ENCODE data around the gene ACAA2.

GRCh38 chr18:49843131-49843530, 29.8 kb upstream of the ACAA2 start:
- TF ChIP-seq CTCF (IDR thresholded peaks at IDR 0.05; ENCODE audit: poor library complexity) (no peak), EZH2phosphoT487 (IDR thresholded peaks at IDR 0.05; ENCODE audit: low read depth, severe bottlenecking, unreplicated experiment) (no peak)
